ENCODE data around the gene ALDH18A1. TPM values are rescaled to one million over a fixed set of nuclear protein-coding genes. Genes with fewer than 3 reads are reported as not detected.

ALDH18A1 gene
- total and polyA plus RNA-seq, 2 donors (not counting 3 experiments of a cell fraction or from before 2014, with no cell fraction given), result 53.2 to 92.6 TPM

GRCh38 chr10:95637911-95638310 is 18.6 kb downstream of the ALDH18A1 start:
- H3K27ac ChIP-seq (ENCODE audit: insufficient read depth, low read depth, low read length), result no peak overlapping the region
- H3K79me2 ChIP-seq (ENCODE audit: control insufficient read depth, insufficient read depth, low read length), result no peaks in the 10 kb centered on the region
- ChIA-PET POLR2A (no interaction called here), CTCF (no interaction called here)
- no peak overlapping the region for H3K4me3 ChIP-seq (replicated peaks in 1 of 3; ENCODE audit: insufficient read depth in 1 of 3, low read depth in 1 of 3, low read length in 3 of 3)
- H3K27me3 ChIP-seq (ENCODE audit: control insufficient read depth in 2 of 2, insufficient read depth in 2 of 2, low read length in 2 of 2), result no peaks in the 10 kb centered on the region
- dilution Hi-C loops (cut with MboI; ENCODE audit: extremely low pct_ligation_motif_present, low sequenced_read_pairs), result no loop called here
- no peak overlapping the region for H3K4me2 ChIP-seq (ENCODE audit: insufficient read depth, low read length)
- no peak for DNase-seq (ENCODE audit: low read depth, low spot score)
- no peaks in the 10 kb centered on the region for H3K9me3 ChIP-seq (replicated peaks; ENCODE audit: control insufficient read depth, insufficient read depth, low read length)
- no peaks in the 10 kb centered on the region for H3K9me1 ChIP-seq (replicated peaks; ENCODE audit: control insufficient read depth, extremely low read depth, insufficient read depth, low read length)
- no TSS peak for BruUV-seq (replicated peaks)
- FAIRE-seq, result no peak
- H4K20me1 ChIP-seq (replicated peaks; ENCODE audit: control insufficient read depth, extremely low read depth, insufficient read depth, low read length), result no peaks in the 10 kb centered on the region
- no peaks in the 10 kb centered on the region for H3K4me1 ChIP-seq (ENCODE audit: control insufficient read depth, extremely low read depth, insufficient read depth, low read length)
- no peak for TF ChIP-seq MYC (IDR thresholded peaks at IDR 0.05; ENCODE audit: low read depth, low read length)
- TF ChIP-seq JUN (IDR thresholded peaks at IDR 0.05; ENCODE audit: borderline replicate concordance, insufficient read depth, insufficient read length, low read depth), result no peak
- no peak for TF ChIP-seq POLR2AphosphoS5 (IDR thresholded peaks at IDR 0.05; ENCODE audit: insufficient read depth, low read depth, low read length)
- TF ChIP-seq, protein P1, sequence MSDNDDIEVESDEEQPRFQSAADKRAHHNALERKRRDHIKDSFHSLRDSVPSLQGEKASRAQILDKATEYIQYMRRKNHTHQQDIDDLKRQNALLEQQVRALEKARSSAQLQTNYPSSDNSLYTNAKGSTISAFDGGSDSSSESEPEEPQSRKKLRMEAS (IDR thresholded peaks at IDR 0.05; ENCODE audit: insufficient read depth, insufficient read length), result no peak
- TF ChIP-seq POLR2A (IDR thresholded peaks at IDR 0.05; ENCODE audit: low read depth, low read length), result no peak
- intact Hi-C loops (cut with micrococcal nuclease), result no loop called here
- H3K36me3 ChIP-seq (ENCODE audit: control insufficient read depth in 2 of 2, extremely low read depth in 1 of 2, insufficient read depth in 2 of 2, low read length in 2 of 2), result peaks cover 25 to 48% of the 10 kb centered on the region in 2 experiments
- no peak overlapping the region for H3K9ac ChIP-seq (replicated peaks; ENCODE audit: extremely low read depth, insufficient read depth, low read length)
- no peak overlapping the region for H2AFZ ChIP-seq (ENCODE audit: low read depth, low read length)

GRCh38 chr10:95637140-95637539 is 19.4 kb downstream of the ALDH18A1 start:
- POLR2A ChIA-PET, result no interaction called here

More at GRCh38 chr10:95637140-95637539, 19.4 kb downstream of the ALDH18A1 start:
- Histone ChIP-seq H2AFZ (ENCODE audit: low read depth, low read length) (no peak overlapping the region), H3K9me1 (replicated peaks; ENCODE audit: control insufficient read depth, extremely low read depth, insufficient read depth, low read length) (no peaks in the 10 kb centered on the region), H3K79me2 (ENCODE audit: control insufficient read depth, insufficient read depth, low read length) (no peaks in the 10 kb centered on the region), H3K4me2 (ENCODE audit: insufficient read depth, low read length) (no peak overlapping the region), H3K4me1 (ENCODE audit: control insufficient read depth, extremely low read depth, insufficient read depth, low read length) (no peaks in the 10 kb centered on the region), H3K27me3 (ENCODE audit: control insufficient read depth in 2 of 2, insufficient read depth in 2 of 2, low read length in 2 of 2) (no peaks in the 10 kb centered on the region), H3K36me3 (ENCODE audit: control insufficient read depth in 2 of 2, extremely low read depth in 1 of 2, insufficient read depth in 2 of 2, low read length in 2 of 2) (peaks cover 24 to 45% of the 10 kb centered on the region in 2 experiments), H3K9ac (replicated peaks; ENCODE audit: extremely low read depth, insufficient read depth, low read length) (no peak overlapping the region), H4K20me1 (replicated peaks; ENCODE audit: control insufficient read depth, extremely low read depth, insufficient read depth, low read length) (no peaks in the 10 kb centered on the region), H3K27ac (ENCODE audit: insufficient read depth, low read depth, low read length) (no peak overlapping the region), H3K4me3 (replicated peaks in 1 of 3; ENCODE audit: insufficient read depth in 1 of 3, low read depth in 1 of 3, low read length in 3 of 3) (no peak overlapping the region), H3K9me3 (replicated peaks; ENCODE audit: control insufficient read depth, insufficient read depth, low read length) (no peaks in the 10 kb centered on the region)
- FAIRE-seq (no peak), DNase-seq (ENCODE audit: low read depth, low spot score) (no peak)
- dilution Hi-C loops (cut with MboI; ENCODE audit: extremely low pct_ligation_motif_present, low sequenced_read_pairs) (no loop called here), intact Hi-C loops (cut with micrococcal nuclease) (no loop called here)
- BruUV-seq (replicated peaks), result no TSS peak
- CTCF ChIA-PET, result no interaction called here
- TF ChIP-seq, protein P1 (IDR thresholded peaks at IDR 0.05; ENCODE audit: insufficient read depth, insufficient read length), result no peak
